Smooth muscle cell of the pulmonary artery (primary cell): Measurements from ENCODE around the gene KRTAP9-7. TPM values are rescaled to one million over a fixed set of nuclear protein-coding genes. Genes with fewer than 3 reads are reported as not detected.

Source experiments
- total RNA-seq: library from RNA; depleted of rRNA; stranded (reverse); fragments of >200 nt; gene quantifications from 2 replicates; pipeline ENCODE4 v1.2.3, GENCODE V29; 2014

Gene KRTAP9-7, protein sequence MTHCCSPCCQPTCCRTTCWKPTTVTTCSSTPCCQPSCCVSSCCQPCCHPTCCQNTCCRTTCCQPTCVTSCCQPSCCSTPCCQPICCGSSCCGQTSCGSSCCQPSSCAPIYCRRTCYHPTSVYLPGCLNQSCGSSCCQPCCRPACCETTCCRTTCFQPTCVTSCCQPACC
- not detected in 2 replicates for total RNA-seq

GRCh38 chr17:41275648-41276190 is at the start of gene KRTAP9-7:
TSS of gene KRTAP9-7 (plus strand) at chr17:41275698. CDS start at chr17:41275698, 0 bp downstream.

GRCh38 chr17:41226598-41227095 is 48.9 kb upstream of the KRTAP9-7 start, which contains the start of gene KRTAP9-2:
TSS of gene KRTAP9-2 (plus strand) at chr17:41226648. CDS start at chr17:41226655, 7 bp downstream.

GRCh38 chr17:41232399-41233105 is 42.9 kb upstream of the KRTAP9-7 start, which contains the start of gene KRTAP9-3:
TSS of gene KRTAP9-3 (plus strand) at chr17:41232449. CDS start at chr17:41232502, 53 bp downstream.

DNA sequence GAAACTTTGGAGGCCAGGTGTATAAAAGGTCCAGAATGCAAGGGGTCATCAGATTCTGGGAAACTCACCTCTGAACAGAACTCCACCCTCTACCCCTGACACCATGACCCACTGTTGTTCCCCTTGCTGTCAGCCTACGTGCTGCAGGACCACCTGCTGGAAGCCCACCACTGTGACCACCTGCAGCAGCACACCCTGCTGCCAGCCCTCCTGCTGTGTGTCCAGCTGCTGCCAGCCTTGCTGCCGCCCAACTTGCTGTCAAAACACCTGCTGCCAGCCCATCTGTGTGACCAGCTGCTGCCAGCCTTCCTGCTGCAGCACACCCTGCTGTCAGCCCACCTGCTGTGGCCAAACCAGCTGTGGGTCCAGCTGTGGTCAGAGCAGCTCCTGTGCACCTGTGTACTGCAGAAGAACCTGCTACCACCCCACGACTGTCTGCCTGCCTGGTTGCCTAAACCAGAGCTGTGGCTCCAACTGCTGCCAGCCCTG is 37.5 kb upstream of the KRTAP9-7 start, which contains the start of gene KRTAP9-8:
Gene KRTAP9-8 (plus strand): TSS at position 51 of the 489 bp plus-strand sequence. CDS start 53 bp downstream, at position 104.

DNA sequence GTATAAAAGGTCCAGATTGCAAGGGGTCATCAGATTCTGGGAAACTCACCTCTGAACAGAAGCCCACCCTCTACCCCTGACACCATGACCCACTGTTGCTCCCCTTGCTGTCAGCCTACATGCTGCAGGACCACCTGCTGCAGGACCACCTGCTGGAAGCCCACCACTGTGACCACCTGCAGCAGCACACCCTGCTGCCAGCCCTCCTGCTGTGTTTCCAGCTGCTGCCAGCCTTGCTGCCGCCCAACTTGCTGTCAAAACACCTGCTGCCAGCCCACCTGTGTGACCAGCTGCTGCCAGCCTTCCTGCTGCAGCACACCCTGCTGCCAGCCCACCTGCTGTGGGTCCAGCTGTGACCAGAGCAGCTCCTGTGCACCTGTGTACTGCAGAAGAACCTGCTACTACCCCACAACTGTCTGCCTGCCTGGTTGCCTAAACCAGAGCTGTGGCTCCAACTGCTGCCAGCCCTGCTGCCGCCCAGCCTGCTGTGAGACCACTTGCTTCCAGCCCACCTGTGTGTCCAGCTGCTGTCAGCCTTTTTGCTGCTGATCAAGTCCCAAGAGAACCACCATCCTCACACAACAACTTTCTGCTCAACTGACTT is 25.8 kb upstream of the KRTAP9-7 start, which contains the start of gene KRTAP9-4:
Gene KRTAP9-4 (plus strand): TSS at position 51 of the 604 bp plus-strand sequence. CDS start 34 bp downstream, at position 85.

GRCh38 chr17:41255381-41256290 is 19.9 kb upstream of the KRTAP9-7 start, which contains the start of gene KRTAP9-9:
TSS of gene KRTAP9-9 (plus strand) at chr17:41255384.

DNA sequence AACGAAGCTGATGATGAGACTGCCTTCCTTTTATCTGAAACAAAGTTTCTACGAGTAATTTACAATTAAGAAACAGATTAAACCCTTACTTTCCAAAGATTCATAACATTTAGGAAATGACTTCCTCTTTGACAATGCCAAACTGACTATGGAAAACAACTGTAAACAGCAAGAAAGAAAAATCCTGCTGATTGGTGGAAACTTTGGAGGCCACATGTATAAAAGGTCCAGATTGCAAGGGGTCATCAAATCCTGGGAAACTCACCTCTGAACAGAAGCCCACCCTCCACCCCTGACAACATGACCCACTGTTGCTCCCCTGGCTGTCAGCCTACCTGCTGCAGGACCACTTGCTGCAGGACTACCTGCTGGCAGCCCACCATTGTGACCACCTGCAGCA is 10.4 kb upstream of the KRTAP9-7 start, which contains the start of gene KRTAP9-6:
Gene KRTAP9-6 (plus strand): TSS at position 301 of the 400 bp plus-strand sequence. CDS start 0 bp downstream, at position 301.

GRCh38 chr17:41301916-41302901 is 26.7 kb downstream of the KRTAP9-7 start, which contains the start of gene KRTAP29-1:
TSS of gene KRTAP29-1 (minus strand) at chr17:41302851. CDS start at chr17:41302851, 0 bp downstream.

GRCh38 chr17:41308918-41309359 is 33.4 kb downstream of the KRTAP9-7 start, which contains the start of gene KRTAP16-1:
TSS of gene KRTAP16-1 (minus strand) at chr17:41309309. CDS start at chr17:41309253, 56 bp downstream.

GRCh38 chr17:41315204-41315794 is 39.8 kb downstream of the KRTAP9-7 start, which contains the start of gene KRTAP17-1:
TSS of gene KRTAP17-1 (minus strand) at chr17:41315710. CDS start at chr17:41315650, 60 bp downstream.

Other genes with a start within 250 kb of the KRTAP9-7 start
- 0.72 and 1.6 TPM in 2 replicates for gene KRTAP1-5, start 248.5 kb upstream of the KRTAP9-7 start, total RNA-seq
- gene KRTAP1-4, start 245.5 kb upstream of the KRTAP9-7 start, total RNA-seq: not detected in 2 replicates
- gene KRTAP1-3, start 240.8 kb upstream of the KRTAP9-7 start, total RNA-seq: not detected in 2 replicates
- not detected in 2 replicates for gene KRTAP1-1, start 234.2 kb upstream of the KRTAP9-7 start, total RNA-seq
- not detected in 2 replicates for gene KRTAP2-1, start 228.4 kb upstream of the KRTAP9-7 start, total RNA-seq
- gene KRTAP2-2, start 220.5 kb upstream of the KRTAP9-7 start, total RNA-seq: not detected in 2 replicates
- 0.56 TPM in 1 of 2 replicates, not detected in the other for gene KRTAP2-3, start 215.6 kb upstream of the KRTAP9-7 start, total RNA-seq
- gene KRTAP2-4, start 209.8 kb upstream of the KRTAP9-7 start, total RNA-seq: not detected in 2 replicates
- gene KRTAP4-7, start 191.5 kb upstream of the KRTAP9-7 start, total RNA-seq: not detected in 2 replicates
- not detected in 2 replicates for gene KRTAP4-8, start 177.6 kb upstream of the KRTAP9-7 start, total RNA-seq
- not detected in 2 replicates for gene KRTAP4-16, start 173.5 kb upstream of the KRTAP9-7 start, total RNA-seq
- not detected in 2 replicates for gene KRTAP4-9, start 170.3 kb upstream of the KRTAP9-7 start, total RNA-seq
- gene KRTAP4-11, start 157.3 kb upstream of the KRTAP9-7 start, total RNA-seq: not detected in 2 replicates
- not detected in 2 replicates for gene KRTAP4-12, start 151.5 kb upstream of the KRTAP9-7 start, total RNA-seq
- not detected in 2 replicates for gene KRTAP4-6, start 135.2 kb upstream of the KRTAP9-7 start, total RNA-seq
- not detected in 2 replicates for gene KRTAP4-5, start 125.9 kb upstream of the KRTAP9-7 start, total RNA-seq
- gene KRTAP4-4, start 115.0 kb upstream of the KRTAP9-7 start, total RNA-seq: not detected in 2 replicates
- gene KRTAP4-3, start 107.5 kb upstream of the KRTAP9-7 start, total RNA-seq: not detected in 2 replicates
- not detected in 2 replicates for gene KRTAP4-2, start 97.5 kb upstream of the KRTAP9-7 start, total RNA-seq
- not detected in 2 replicates for gene KRTAP4-1, start 90.8 kb upstream of the KRTAP9-7 start, total RNA-seq
- gene KRTAP9-1, start 85.8 kb upstream of the KRTAP9-7 start, total RNA-seq: not detected in 2 replicates
- gene KRTAP9-2, start 49.0 kb upstream of the KRTAP9-7 start, total RNA-seq: not detected in 2 replicates
- gene KRTAP9-3, start 43.2 kb upstream of the KRTAP9-7 start, total RNA-seq: not detected in 2 replicates
- not detected in 2 replicates for gene KRTAP9-8, start 37.7 kb upstream of the KRTAP9-7 start, total RNA-seq
- gene KRTAP9-4, start 26.0 kb upstream of the KRTAP9-7 start, total RNA-seq: not detected in 2 replicates
- gene KRTAP9-9, start 20.3 kb upstream of the KRTAP9-7 start, total RNA-seq: not detected in 2 replicates
- not detected in 2 replicates for gene KRTAP9-6, start 10.3 kb upstream of the KRTAP9-7 start, total RNA-seq
- not detected in 2 replicates for gene KRTAP29-1, start 27.2 kb downstream of the KRTAP9-7 start, total RNA-seq
- not detected in 2 replicates for gene KRTAP16-1, start 33.6 kb downstream of the KRTAP9-7 start, total RNA-seq
- not detected in 2 replicates for gene KRTAP17-1, start 40.0 kb downstream of the KRTAP9-7 start, total RNA-seq
- gene KRT33A, start 75.1 kb downstream of the KRTAP9-7 start, total RNA-seq: not detected in 2 replicates
- gene KRT33B, start 94.1 kb downstream of the KRTAP9-7 start, total RNA-seq: not detected in 2 replicates
- 0.20 and 0.46 TPM in 2 replicates for gene KRT34, start 106.6 kb downstream of the KRTAP9-7 start, total RNA-seq
- gene KRT31, start 121.9 kb downstream of the KRTAP9-7 start, total RNA-seq: not detected in 2 replicates
- not detected in 2 replicates for gene KRT37, start 148.9 kb downstream of the KRTAP9-7 start, total RNA-seq
- under 0.01 and 0.13 TPM in 2 replicates for gene KRT38, start 165.3 kb downstream of the KRTAP9-7 start, total RNA-seq
- 0.30 TPM in 1 of 2 replicates, not detected in the other for gene KRT32, start 191.7 kb downstream of the KRTAP9-7 start, total RNA-seq
- gene KRT35, start 205.5 kb downstream of the KRTAP9-7 start, total RNA-seq: not detected in 2 replicates
- gene KRT36, start 214.2 kb downstream of the KRTAP9-7 start, total RNA-seq: not detected in 2 replicates
- gene KRT13, start 229.9 kb downstream of the KRTAP9-7 start, total RNA-seq: not detected in 2 replicates
- gene KRT15, start 243.2 kb downstream of the KRTAP9-7 start, total RNA-seq: 0.13 and 2.8 TPM in 2 replicates